K562 (cell line): ENCODE results near the gene UTP11. TPM values are rescaled to one million over a fixed set of nuclear protein-coding genes. Genes with fewer than 3 reads are reported as not detected.

Experiments used
- BDP1 ChIP-seq: IDR thresholded peaks from 3 replicates; pipeline ENCODE4 v1.6.1; 2011; ENCODE audit not compliant: insufficient read length, insufficient read depth
- CAMTA2 ChIP-seq: fragments of 250-450 bp; sonication (Bioruptor Pico); conservative IDR thresholded peaks from 2 replicates; pipeline ENCODE4 v1.5.1; 2022
- CSDE1 ChIP-seq, 2 experiments: fragments of 450-650 bp; IDR thresholded peaks; 2 replicates each; pipeline ENCODE4 v1.6.1; 2016; ENCODE audit warnings: mild to moderate bottlenecking in 1 of 2
- JUND ChIP-seq, 2 experiments: IDR thresholded peaks; 2 replicates in 1 of 2; 3 replicates in 1 of 2; pipeline ENCODE4 v1.6.1; 2011; ENCODE audit warnings: borderline replicate concordance in 2 of 2, low read depth in 2 of 2, low read length in 2 of 2, improper control_type of control experiment in 1 of 2, missing biosample characterization in 1 of 2, missing genetic modification characterization in 1 of 2, missing genetic modification reagents in 1 of 2
- KLF6 ChIP-seq: fragments of 250-450 bp; sonication (Bioruptor Pico); IDR thresholded peaks from 2 replicates; pipeline ENCODE4 v1.4.0; 2020; ENCODE audit warnings: mild to moderate bottlenecking, moderate library complexity, borderline replicate concordance
- SAFB ChIP-seq: fragments of 200-400 bp; formaldehyde crosslinking; IDR thresholded peaks from 2 replicates; pipeline ENCODE4 v1.6.1; 2017; ENCODE audit warnings: low read depth, low read length, borderline replicate concordance
- YBX1 ChIP-seq: fragments of 450-650 bp; IDR thresholded peaks from 2 replicates; pipeline ENCODE4 v1.7.1; 2016; ENCODE audit warnings: mild to moderate bottlenecking
- ZNF174 ChIP-seq: fragments of 250-450 bp; sonication (Bioruptor Pico); IDR thresholded peaks from 2 replicates; pipeline ENCODE4 v1.4.0; 2020; ENCODE audit warnings: mild to moderate bottlenecking
- ZNF77 ChIP-seq: fragments of 250-450 bp; sonication (Bioruptor Pico); IDR thresholded peaks from 2 replicates; pipeline ENCODE4 v1.5.0; 2020
- polyA plus RNA-seq, 8 experiments: library from polyadenylated mRNA; depleted of rRNA in 4 of 8; stranded (reverse) in 5 of 8; unstranded in 3 of 8; fragments of >200 nt; fragmentation: Nextera tagmentation in 2 of 8; fragmentation: Illumina TruSeq in 1 of 8; extraction: Ambion mirVana in 2 of 8; extraction: Trizol in 1 of 8; gene quantifications; 2 replicates each; pipeline versions ENCODE4 v1.2.1 to v1.2.3, GENCODE V29; 2011 to 2014; ENCODE audit warnings: inconsistent platforms in 1 of 8, missing spikeins in 1 of 8
- total RNA-seq, 7 experiments: library from RNA; depleted of rRNA in 6 of 7; stranded (reverse); fragments of >200 nt in 6 of 7; fragmentation: Illumina TruSeq in 2 of 7; extraction: Trizol in 2 of 7; gene quantifications; 2 replicates each; pipeline versions ENCODE4 v1.2.1 to v1.2.3, GENCODE V29; 2011 to 2021; ENCODE audit warnings: low replicate concordance in 1 of 7
- TF ChIP-seq, protein P1 (sequence below): IDR thresholded peaks from 2 replicates; pipeline ENCODE4 v1.6.1; 2012; ENCODE audit warnings: low read depth, low read length, improper control_type of control experiment, borderline replicate concordance
- TF ChIP-seq, protein P2 (sequence below), 2 experiments: fragments of 450-650 bp in 1 of 2; IDR thresholded peaks; 2 replicates each; pipeline ENCODE4 v1.6.1; 2011 to 2017; ENCODE audit warnings: low read depth in 2 of 2, antibody characterized with exemption in 1 of 2, borderline replicate concordance in 1 of 2, low read length in 1 of 2, mild to moderate bottlenecking in 1 of 2, mixed read lengths in 1 of 2; ENCODE audit not compliant: control insufficient read depth in 1 of 2
- TF ChIP-seq, protein P3 (sequence below): fragments of 250-450 bp; sonication (Bioruptor Pico); IDR thresholded peaks from 2 replicates; pipeline ENCODE4 v1.8.0; 2021; ENCODE audit warnings: borderline replicate concordance, mild to moderate bottlenecking, moderate library complexity; ENCODE audit not compliant: poor library complexity, severe bottlenecking
- TF ChIP-seq, protein P4 (sequence below): sonication (generic); formaldehyde crosslinking; IDR thresholded peaks from 2 replicates; pipeline ENCODE4 v1.8.0; 2023; ENCODE audit warnings: missing genetic modification reagents, mild to moderate bottlenecking, borderline replicate concordance

The UTP11 gene
- total and polyA plus RNA-seq, 9 of the 15 experiments (the other 6 are each of a cell fraction or from before 2014, with no cell fraction given) = 91.1 to 378 (median 221) TPM

DNA sequence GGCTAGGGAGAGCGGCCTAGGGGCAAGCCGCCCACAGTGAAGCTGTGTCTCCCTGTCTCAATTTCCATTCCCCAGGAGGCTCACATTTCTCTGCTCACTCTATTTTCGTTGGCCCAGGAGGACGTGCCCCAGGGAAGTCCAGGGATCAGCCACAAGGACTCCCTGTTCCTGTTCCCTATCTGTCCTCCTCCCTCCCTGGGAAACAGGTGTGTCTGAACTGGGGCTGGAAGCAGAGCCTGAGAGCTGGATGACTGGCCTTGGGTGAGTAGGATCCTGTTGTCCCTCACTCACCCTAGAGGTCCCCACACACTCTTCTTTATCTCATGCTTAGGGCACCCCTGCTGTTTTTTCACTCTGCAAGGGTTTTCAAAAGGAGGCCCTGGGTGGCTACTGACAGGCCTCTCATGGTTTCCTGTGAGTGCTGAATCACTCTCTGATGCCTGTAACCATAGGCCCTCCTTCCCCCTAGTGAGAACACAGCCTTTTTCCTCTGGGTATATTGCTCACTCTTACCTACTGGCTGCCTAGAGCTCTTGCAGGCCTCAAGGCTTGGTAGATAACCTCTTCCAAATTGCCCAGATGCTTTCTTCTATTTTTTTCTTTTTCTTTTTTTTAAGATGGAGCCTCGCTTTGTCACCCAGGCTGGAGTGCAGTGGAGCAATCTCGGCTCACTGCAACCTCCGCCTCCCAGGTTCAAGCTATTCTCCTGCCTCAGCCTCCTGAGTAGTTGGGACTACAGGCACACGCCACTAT lies 3.3 kb upstream of the UTP11 start (continued):
- TF ChIP-seq, protein P1, sequence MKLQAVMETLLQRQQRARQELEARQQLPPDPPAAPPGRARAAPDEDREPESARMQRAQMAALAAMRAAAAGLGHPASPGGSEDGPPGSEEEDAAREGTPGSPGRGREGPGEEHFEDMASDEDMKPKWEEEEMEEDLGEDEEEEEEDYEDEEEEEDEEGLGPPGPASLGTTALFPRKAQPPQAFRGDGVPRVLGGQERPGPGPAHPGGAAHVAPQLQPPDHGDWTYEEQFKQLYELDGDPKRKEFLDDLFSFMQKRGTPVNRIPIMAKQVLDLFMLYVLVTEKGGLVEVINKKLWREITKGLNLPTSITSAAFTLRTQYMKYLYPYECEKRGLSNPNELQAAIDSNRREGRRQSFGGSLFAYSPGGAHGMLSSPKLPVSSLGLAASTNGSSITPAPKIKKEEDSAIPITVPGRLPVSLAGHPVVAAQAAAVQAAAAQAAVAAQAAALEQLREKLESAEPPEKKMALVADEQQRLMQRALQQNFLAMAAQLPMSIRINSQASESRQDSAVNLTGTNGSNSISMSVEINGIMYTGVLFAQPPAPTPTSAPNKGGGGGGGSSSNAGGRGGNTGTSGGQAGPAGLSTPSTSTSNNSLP = no peak
- TF ChIP-seq, protein P2, sequence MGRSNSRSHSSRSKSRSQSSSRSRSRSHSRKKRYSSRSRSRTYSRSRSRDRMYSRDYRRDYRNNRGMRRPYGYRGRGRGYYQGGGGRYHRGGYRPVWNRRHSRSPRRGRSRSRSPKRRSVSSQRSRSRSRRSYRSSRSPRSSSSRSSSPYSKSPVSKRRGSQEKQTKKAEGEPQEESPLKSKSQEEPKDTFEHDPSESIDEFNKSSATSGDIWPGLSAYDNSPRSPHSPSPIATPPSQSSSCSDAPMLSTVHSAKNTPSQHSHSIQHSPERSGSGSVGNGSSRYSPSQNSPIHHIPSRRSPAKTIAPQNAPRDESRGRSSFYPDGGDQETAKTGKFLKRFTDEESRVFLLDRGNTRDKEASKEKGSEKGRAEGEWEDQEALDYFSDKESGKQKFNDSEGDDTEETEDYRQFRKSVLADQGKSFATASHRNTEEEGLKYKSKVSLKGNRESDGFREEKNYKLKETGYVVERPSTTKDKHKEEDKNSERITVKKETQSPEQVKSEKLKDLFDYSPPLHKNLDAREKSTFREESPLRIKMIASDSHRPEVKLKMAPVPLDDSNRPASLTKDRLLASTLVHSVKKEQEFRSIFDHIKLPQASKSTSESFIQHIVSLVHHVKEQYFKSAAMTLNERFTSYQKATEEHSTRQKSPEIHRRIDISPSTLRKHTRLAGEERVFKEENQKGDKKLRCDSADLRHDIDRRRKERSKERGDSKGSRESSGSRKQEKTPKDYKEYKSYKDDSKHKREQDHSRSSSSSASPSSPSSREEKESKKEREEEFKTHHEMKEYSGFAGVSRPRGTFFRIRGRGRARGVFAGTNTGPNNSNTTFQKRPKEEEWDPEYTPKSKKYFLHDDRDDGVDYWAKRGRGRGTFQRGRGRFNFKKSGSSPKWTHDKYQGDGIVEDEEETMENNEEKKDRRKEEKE (IDR thresholded peaks at IDR 0.05; ENCODE audit: borderline replicate concordance in 1 of 2, control insufficient read depth in 1 of 2, low read depth in 2 of 2, low read length in 1 of 2) = peak in 1 of 2 experiments; percentile 26; a peak in 1 of 4 replicates
- no peak for TF ChIP-seq CSDE1 (IDR thresholded peaks at IDR 0.05)
- TF ChIP-seq, protein P3, sequence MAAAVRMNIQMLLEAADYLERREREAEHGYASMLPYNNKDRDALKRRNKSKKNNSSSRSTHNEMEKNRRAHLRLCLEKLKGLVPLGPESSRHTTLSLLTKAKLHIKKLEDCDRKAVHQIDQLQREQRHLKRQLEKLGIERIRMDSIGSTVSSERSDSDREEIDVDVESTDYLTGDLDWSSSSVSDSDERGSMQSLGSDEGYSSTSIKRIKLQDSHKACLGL (CRISPR knock-in tag) = no peak
- TF ChIP-seq ZNF174 (CRISPR knock-in tag) = no peak
- TF ChIP-seq, protein P4, sequence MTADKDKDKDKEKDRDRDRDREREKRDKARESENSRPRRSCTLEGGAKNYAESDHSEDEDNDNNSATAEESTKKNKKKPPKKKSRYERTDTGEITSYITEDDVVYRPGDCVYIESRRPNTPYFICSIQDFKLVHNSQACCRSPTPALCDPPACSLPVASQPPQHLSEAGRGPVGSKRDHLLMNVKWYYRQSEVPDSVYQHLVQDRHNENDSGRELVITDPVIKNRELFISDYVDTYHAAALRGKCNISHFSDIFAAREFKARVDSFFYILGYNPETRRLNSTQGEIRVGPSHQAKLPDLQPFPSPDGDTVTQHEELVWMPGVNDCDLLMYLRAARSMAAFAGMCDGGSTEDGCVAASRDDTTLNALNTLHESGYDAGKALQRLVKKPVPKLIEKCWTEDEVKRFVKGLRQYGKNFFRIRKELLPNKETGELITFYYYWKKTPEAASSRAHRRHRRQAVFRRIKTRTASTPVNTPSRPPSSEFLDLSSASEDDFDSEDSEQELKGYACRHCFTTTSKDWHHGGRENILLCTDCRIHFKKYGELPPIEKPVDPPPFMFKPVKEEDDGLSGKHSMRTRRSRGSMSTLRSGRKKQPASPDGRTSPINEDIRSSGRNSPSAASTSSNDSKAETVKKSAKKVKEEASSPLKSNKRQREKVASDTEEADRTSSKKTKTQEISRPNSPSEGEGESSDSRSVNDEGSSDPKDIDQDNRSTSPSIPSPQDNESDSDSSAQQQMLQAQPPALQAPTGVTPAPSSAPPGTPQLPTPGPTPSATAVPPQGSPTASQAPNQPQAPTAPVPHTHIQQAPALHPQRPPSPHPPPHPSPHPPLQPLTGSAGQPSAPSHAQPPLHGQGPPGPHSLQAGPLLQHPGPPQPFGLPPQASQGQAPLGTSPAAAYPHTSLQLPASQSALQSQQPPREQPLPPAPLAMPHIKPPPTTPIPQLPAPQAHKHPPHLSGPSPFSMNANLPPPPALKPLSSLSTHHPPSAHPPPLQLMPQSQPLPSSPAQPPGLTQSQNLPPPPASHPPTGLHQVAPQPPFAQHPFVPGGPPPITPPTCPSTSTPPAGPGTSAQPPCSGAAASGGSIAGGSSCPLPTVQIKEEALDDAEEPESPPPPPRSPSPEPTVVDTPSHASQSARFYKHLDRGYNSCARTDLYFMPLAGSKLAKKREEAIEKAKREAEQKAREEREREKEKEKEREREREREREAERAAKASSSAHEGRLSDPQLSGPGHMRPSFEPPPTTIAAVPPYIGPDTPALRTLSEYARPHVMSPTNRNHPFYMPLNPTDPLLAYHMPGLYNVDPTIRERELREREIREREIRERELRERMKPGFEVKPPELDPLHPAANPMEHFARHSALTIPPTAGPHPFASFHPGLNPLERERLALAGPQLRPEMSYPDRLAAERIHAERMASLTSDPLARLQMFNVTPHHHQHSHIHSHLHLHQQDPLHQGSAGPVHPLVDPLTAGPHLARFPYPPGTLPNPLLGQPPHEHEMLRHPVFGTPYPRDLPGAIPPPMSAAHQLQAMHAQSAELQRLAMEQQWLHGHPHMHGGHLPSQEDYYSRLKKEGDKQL (CRISPR knock-in tag) = no peak
- TF ChIP-seq BDP1 = no peak
- TF ChIP-seq JUND (IDR thresholded peaks at IDR 0.05; ENCODE audit: borderline replicate concordance, low read depth, low read length) = peak; percentile 75
- TF ChIP-seq JUND (tag; IDR thresholded peaks at IDR 0.05; ENCODE audit: borderline replicate concordance, low read depth, low read length) = peak; percentile 72; the same call in 2 of the 3 replicates
- no peak for TF ChIP-seq SAFB
- TF ChIP-seq YBX1 = no peak
- TF ChIP-seq ZNF77 = no peak
- no peak for TF ChIP-seq CAMTA2 (CRISPR knock-in tag)
- 0 out of 2 replicates have a peak, but pooled peaks have one; percentile 18 for TF ChIP-seq KLF6 (CRISPR knock-in tag)
